NCI-H2171 treated with DMSO at 0.1 percent for 48 hours (cell line): ENCODE data around the gene TPD52L1.

Experiments
- DNase-seq: peaks from one replicate; lab custom pipeline; 2025; lab: John Stamatoyannopoulos, UW

TPD52L1 gene

DNA sequence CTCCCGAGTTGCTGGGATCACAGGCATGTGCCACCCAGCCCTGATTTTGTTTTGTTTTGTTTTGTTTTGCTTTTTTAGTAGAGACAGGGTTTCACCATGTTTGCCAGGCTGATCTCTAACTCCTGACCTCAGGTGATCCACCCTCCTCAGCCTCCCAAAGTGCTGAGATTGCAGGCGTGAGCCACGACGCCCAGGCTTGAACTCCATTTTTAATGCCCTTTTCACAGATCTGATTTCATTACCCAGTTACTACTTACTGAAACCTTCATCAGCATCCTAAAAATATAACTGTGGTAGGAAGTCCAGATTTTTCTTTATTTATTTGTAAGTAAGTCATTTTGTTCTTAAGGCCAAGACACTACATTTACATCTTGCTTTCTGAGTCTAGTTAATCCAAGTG is 84.2 kb downstream of the TPD52L1 start:
- no peak for DNase-seq

DNA sequence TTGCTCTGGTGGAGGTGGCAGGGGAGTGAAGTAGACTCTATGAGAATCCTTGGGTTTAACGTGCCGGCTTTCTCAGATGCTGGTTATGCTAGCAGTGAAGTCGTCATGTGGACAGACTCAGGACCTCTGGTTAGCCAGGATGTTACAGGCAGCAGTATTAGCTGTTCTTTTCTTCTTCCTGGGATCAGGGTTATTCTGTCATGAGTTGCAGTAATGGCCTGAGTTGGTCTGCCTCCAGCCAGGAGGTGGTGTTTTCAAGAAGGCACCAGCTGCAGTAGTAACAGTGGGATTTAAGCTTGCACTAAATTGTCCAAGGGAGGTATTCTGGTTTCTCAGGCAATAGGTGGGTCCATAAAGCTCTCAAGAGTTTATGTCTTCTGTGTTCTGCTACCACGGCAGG is 91.5 kb downstream of the TPD52L1 start:
- no peak for DNase-seq

DNA sequence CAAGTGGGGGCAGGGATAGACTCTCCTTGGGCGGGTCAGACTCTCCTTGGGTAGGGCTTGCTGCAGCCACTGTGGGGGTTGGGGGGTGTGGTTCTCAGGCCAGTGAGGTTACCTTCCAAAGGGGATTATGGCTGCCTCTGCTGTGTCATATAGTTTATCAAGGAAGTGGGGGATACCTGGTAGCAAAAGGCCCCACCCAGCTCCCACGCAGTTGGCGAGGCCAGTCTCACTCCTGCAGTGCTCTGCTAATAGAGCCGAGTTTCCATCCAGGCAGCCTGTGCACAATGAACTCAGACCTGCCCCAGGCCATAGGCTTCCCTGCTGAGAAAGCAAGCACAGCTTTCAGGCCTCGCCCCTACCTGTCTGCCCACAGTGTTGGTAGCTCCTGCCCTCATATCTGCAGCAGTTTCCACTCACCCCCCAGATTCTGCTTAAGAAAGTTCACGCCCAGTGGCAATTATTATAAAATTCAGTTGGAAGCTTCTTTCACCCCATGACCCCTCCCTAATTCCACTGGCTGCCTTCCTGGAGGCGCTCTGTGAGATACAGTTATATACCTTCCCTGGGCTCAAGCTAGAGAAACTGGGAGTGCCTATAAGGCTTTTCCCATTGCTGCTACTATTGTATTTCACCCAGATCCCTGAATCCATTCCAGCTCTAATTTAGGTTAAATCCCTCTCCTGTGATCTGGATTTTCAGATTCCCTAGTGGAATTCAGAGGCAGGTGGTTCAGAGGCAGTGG is 92.1 kb downstream of the TPD52L1 start:
- DNase-seq, result no peak

DNA sequence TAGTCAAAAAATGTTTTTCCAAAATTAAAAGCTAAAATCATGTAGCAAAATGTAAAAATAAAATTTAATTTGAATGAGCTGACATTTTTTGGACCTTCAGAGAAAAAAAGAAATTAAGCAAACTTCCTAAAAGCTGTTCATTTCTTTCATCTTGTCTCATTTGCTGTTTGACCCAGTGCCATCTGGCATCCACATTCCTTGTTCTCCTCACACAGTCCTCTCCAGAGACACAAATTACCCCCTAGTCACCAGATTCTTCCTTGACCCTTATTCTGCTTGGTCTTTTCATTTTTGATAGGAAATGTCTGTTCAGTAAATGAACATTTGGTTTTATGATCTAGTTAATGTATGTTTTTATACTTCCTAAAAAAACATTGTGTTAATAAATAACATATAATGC is 93.0 kb downstream of the TPD52L1 start:
- peak; percentile 3 for DNase-seq

DNA sequence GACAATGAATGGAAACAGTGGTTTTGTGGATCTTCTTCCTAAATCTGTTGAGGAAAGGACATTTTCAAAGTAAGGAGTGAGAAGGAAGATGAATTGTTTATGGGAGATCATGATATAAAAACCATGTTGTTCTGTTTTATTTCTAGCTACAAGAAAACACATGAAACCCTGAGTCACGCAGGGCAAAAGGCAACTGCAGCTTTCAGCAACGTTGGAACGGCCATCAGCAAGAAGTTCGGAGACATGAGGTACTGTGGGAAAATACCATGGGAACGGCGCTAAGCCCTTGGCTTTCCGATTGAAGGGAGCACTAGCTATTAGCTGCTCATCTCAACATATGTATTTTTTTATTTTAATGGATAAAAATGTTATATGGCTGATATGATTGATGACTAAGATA is 94.6 kb downstream of the TPD52L1 start:
- DNase-seq, result no peak

DNA sequence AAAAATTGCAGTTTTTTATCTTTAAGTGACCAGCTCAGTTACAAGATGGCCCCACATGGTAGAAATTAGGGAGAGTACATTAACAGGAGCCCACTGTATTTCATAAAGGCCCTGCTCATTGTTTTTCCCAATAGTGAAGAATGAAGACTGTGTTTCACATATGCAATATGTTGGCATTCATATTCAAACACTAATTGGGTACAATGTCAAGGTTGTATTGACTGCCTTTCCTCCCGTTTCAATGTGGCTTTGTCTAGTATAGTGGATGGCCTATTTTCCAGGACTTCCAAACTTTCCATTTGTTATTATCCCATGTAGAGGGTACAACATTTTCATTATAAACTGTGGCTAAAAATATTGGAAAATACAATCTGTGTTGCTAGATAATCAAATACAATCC is 96.9 kb downstream of the TPD52L1 start:
- no peak for DNase-seq

DNA sequence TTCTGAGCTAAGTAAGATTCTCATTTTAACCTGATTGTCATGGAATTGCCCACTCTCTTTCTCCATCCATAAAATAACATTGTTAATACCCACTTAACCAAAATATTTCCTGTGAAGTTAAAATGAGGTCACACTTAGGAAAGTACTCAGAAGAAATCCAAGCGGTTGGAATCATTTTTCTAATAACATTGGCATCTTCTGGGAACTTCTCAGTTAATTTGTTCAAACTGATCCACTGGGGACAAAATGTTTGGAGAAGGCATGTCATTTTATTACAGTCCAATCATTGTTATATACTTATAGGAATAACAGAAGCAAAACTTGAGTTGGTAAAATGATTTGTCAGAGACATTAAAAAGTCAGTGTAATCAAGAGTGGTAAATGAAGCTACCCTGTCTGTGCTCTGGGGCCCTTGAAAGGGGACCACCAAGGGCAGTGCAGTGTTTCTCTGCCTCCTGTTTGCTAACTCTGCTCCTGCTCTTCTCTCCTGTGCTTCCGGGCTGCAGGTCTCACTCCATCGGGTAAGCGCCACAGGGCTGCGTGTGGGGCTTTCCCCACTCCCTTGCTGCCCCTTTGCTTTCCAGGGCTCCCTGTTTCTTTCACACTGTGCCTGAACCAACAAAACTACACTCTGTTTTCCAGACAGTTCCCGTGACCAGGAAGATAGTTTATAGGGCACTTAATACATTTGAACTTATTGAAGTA is 98.1 kb downstream of the TPD52L1 start:
- DNase-seq, result no peak

DNA sequence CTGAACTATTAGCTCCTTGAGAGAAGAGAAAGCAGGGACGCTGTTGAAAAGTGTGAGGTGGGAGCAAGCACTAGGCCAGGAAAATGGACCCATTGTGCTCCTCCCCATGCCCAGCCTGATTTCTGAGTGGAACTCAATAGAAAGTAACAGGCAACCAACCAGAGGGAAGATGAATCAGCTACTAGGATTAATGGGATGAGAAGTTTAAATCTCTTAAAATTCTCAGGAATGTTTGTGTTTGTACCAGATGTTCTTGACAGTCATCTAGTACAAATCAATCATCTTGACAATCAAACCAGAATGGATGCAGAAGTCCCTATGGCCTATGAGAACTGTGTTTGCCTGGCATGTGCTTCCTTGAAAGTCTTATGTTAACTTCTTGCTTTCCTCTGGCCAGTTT is 99.3 kb downstream of the TPD52L1 start:
- DNase-seq, result no peak

DNA sequence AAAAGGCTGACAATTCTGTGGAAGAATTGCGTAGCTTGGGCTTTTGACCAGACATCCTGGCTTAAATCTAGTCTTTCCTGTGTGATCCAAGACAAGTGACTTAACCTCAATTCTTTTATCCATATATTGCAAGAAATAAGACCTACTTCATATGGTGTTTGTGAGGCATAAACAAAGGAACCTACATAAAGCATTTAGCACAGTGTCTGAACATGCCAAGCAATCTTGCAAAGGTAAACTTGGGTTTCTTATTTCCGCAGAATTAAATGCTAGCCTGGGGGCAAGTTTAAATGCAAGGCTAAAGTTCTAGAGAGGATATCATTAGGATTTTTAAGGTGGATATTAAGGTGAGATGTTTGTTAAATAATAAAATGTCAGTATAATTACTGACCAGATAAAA is 100.3 kb downstream of the TPD52L1 start:
- DNase-seq, result no peak

DNA sequence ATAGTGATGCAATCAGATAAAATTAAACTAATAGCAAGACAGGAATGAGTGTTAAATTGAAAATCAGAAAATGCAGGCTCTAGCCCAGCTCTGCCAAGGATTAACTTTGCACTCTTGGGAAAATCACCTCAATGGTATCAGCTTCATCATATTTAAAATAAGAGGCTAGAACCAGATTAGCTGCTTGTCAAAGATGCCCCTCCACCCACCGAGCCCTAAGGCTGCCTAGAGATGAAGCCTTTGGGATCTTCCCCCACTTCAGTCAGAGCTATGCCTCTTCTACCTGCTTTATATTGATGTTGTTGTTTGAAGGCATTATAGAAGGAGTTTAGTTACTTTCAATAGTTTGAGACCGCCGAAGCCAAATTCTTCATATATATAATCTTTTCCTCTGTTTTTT is 100.7 kb downstream of the TPD52L1 start:
- no peak for DNase-seq

DNA sequence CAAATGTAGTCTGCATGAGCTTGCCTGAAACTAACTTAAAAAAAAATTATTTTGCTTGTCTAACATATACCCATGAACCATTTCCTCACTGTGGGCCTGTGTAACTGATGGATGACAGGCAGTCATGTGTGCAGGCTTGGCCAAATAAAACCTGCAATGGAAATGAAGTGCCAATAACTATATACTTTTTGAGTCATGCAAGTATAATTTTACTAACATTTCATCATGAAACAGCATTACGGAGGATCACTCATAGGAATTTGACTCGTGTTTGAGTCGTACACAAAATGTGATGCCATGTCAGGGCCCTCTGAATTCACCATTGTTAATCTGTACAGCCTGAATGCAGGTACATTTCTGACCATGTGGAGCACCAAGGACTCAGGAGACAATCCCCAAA is 101.6 kb downstream of the TPD52L1 start:
- DNase-seq, result no peak

DNA sequence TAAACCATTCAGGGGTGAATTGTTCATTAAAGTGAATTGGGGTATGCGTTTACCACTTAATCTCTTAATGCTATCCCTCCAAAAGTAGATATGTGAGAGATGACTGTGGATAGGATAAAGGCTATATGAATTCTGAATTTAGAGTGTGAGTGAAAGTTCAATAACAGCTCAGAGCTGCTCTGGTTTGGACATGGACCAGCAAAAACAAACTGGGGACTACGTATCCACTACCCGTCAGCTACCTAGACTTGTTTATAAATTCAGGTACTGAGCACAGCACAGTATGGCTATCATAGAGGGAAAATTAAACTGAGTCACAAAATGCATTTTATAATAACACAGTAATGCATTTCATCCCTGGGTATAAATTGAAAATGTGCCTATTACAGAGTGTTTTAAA is 103.8 kb downstream of the TPD52L1 start:
- DNase-seq, result no peak

DNA sequence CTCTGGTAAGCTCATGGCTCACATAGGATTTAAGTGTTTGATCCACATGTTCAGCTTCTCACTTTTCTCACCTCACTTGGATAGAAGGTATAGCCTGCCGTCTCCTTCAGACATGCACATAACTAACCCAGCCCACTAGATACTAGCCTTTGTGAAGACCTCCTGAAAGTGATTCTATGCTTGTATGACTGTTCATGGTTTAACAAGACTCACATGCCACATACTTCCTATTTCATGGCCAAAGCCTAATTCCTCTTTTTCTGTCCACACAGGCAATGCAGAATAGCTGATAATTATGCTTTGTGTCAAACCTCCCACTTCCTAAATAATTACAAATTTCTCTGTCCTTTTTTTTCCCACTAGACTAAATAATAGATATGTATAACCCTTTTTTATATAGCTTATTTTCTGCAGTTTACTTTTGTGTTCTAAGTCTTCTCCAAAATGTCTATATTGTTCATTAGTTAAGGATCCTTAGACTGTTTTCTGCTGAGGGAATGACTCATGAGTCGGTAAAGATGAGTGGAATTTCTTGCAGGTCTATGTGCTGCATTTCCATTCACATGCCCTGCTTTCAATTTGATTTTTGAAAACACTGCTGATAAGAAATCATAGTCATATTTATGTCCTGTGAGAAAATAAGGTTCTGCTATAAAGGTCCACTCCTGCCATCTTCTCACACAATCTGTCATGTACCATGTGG is 105.2 kb downstream of the TPD52L1 start:
- DNase-seq, result no peak

DNA sequence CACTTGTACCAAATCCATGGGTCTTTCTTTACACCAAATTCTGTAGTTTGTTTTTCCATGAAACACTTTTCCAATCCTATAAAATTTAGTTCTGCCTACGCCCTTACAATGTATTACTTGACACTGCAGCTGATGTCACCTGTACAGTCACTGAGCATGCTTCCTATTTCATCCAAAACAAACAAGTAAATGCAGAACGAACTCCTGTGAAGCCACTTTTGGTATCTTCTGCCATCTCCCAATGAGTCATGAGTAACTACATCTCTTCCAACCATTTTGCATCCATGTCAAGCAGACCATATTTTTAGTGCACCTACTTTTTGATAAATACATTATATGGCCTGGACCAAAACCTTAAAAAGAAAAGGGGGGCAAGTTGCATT is 105.8 kb downstream of the TPD52L1 start:
- DNase-seq, result no peak

DNA sequence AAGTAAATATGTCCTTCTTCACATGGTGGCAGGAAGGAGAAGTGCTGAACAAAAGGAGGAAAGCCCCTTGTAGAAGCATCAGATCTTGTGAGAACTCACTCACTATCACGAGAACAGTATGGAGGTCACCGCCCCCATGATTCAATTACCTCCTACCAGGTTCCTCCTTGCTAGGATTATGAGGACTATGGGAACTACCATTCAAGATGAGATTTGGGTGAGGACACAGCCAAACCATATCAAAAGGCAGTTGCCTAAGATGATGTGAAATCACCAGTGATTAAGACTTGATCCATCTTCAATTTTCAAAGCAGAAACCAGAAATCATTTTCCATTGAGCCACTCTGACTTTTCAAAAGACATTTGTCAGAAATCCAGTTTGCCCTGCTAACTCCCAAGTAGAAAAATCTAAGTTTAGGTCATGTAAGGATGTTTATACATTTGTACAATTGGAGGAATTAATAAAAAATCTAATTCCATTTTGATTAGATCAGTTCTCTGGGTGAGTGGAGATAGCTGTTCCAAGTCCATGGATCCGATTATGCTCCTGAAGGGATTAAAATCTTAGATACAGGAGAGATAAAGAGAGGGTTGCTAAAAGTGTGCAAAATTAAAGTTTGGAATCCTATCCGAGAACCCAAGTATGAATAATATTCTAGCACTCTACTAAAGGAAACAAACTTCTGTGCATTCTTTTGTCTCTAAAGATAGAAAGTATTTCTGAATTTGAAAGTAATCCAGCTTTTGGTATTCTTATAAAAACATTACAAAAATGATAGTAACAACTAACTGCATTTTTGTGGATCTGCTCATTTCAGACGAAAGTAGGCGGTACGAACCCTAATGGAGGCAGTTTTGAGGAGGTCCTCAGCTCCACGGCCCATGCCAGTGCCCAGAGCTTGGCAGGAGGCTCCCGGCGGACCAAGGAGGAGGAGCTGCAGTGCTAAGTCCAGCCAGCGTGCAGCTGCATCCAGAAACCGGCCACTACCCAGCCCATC is 108.7 kb downstream of the TPD52L1 start:
- DNase-seq, result no peak

DNA sequence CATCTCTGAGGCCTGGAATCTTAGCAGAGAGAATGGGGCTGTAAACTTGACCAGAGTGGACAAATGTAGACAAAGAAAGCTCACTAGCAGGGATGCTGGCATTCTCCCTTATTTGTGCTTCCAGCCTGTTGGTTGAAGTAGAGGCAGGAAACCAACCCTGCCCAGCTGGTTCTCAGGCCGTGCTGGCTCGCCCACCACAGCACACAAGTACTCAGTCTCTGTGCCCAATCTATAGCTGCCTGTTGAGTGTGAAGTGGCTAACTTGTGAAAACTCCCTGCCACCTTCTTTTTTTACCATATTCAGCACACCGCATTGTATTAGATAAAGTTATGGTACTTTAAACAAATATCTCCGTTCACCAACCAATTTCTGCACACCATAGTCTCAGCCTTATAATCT is 110.9 kb downstream of the TPD52L1 start:
- no peak for DNase-seq

DNA sequence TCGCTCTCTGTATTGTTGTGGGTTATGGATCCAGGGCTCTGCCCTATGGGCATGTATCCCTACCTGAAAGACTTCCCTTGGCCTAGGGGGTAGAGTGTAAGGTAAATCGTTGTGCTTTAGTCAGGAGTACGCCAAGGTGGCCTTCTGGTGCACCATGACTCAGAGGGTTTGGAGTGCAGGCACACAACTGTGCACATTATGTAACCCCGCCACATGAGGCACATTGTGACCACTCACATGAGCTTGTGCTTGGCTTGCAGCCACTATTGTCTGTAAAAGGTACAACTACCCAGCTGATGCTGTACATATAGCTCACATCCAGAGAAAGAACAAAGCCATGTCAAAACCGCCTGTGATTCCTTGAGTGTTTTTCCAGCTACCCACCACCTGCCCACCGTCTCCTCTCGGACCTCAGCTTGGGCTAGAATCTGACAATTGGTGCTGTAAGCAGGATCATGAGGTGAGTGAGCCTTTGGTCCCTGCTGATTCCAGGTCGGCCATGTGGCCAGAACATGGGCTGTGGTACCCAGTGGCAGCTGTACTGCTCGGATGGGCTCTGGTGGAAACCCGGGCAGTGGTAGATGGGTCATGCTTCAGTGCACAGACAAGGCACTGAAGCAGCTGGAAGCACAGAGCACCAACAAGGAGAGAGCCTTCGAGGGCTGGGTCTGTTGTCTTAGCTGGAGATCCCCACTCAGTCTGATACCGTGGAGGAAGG is 114.4 kb downstream of the TPD52L1 start:
- peak; percentile 60 for DNase-seq

DNA sequence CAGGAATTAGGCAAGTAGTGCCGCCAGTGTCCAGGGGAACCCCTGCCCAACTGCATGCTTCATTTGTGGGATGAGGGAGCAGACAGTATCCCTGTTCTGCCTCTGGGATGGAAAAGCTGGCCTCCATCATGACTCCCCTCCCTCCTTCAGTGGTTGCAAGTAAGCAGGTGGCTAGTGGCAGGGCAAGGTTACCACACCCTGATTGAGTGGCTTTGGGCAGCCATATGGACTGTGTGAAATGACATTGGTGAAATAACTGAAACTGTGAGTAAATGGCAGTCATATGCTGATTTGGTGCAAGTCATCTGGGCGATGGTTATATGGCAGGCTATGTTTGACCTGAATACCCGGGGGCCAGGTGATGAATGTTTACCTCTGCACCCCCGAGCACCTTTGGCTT is 115.2 kb downstream of the TPD52L1 start:
- DNase-seq, result no peak

DNA sequence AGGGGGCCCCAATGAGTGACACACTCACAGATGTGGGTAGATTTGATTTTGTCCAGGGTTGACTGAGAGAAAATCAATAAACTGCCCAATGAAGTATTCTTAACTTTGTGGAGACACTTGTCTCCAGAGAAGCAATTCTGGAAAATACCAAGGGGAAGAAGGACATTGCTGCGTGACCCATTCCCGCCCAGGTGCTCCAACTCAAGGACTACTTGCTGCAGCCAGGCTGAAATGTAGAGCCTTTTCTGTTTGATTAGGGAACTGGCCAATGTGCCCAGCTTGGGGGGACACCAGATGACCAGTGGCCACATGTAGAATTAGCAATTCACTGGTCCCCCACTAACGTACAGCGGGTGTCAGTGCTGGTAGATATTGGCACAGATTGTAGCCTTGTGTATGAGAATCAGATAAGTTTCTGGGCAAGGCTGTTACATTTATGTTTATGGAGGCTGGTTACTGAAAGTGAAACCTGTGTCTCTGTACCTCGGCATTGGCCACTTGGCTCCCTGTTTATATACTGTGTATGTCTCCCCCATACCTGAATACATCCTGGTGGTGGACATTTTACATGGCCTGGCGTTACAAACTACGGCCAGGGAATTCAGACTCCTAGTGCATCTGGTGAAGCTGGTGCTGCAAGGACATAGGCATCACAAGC is 115.9 kb downstream of the TPD52L1 start:
- DNase-seq, result no peak

DNA sequence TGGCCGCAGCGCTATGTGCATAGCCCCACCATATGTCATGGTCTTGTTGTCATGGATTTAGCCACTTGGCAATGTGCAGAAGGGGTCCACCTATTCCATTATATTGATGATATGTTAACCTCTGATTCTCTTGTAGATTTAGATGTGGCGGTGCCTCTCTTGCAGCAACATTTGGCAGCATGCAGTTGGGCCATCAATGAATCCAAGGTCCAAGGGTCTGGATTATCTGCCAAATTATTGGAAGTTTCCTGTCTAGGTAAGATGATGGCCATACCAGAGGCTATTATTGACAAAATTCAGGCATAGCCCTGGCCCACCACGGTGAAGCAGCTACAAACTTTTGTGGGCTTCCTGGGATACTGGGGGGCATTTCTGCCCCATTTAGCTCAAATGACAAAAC is 116.8 kb downstream of the TPD52L1 start:
- no peak for DNase-seq
